Trophoblast cell (in vitro differentiated cells and primary cell): ENCODE measurements around the gene AP1S1.

Experiments
- DNase-seq, 2 donors: peaks; one replicate each; pipeline ENCODE4 v3.0.0-alpha.2; 2016
- H2AFZ ChIP-seq: 2 replicates; pipeline ENCODE4 v1.6.1; 2013; ENCODE audit warnings: low read length, moderate library complexity, mild to moderate bottlenecking; ENCODE audit not compliant: insufficient read depth, poor library complexity
- H2AK5ac ChIP-seq: 2 replicates; pipeline ENCODE4 v1.6.1; 2013; ENCODE audit warnings: mild to moderate bottlenecking, low read length
- H2BK120ac ChIP-seq: 2 replicates; pipeline ENCODE4 v1.6.1; 2013; ENCODE audit warnings: low read length, mild to moderate bottlenecking, moderate library complexity; ENCODE audit not compliant: insufficient read depth, poor library complexity
- H2BK12ac ChIP-seq: 2 replicates; pipeline ENCODE4 v1.6.1; 2013; ENCODE audit warnings: mild to moderate bottlenecking, low read length, moderate library complexity
- H2BK5ac ChIP-seq: 2 replicates; pipeline ENCODE4 v1.6.1; 2013; ENCODE audit warnings: low read length, low read depth, moderate library complexity, mild to moderate bottlenecking; ENCODE audit not compliant: poor library complexity
- H3K14ac ChIP-seq: 2 replicates; pipeline ENCODE4 v1.6.1; 2013; ENCODE audit warnings: mild to moderate bottlenecking, low read length
- H3K18ac ChIP-seq: 2 replicates; pipeline ENCODE4 v1.6.1; 2013; ENCODE audit warnings: mild to moderate bottlenecking, low read length
- H3K23ac ChIP-seq: 2 replicates; pipeline ENCODE4 v1.6.1; 2013; ENCODE audit warnings: low read length
- H3K27ac ChIP-seq: 2 replicates; pipeline ENCODE4 v1.5.1; 2013; ENCODE audit warnings: low read depth, mild to moderate bottlenecking, inconsistent platforms, low read length, moderate library complexity
- H3K27me3 ChIP-seq: 2 replicates; pipeline ENCODE4 v1.6.1; 2013; ENCODE audit warnings: inconsistent platforms, mild to moderate bottlenecking, low read length, moderate library complexity; ENCODE audit not compliant: insufficient read depth
- H3K36me3 ChIP-seq, 2 experiments: 1 replicate in 1 of 2; 2 replicates in 1 of 2; pipeline ENCODE4 v1.6.1; 2013; ENCODE audit warnings: low read length in 2 of 2, mild to moderate bottlenecking in 2 of 2, moderate library complexity in 1 of 2; ENCODE audit not compliant: insufficient read depth in 2 of 2, control insufficient read depth in 1 of 2
- H3K4ac ChIP-seq: 2 replicates; pipeline ENCODE4 v1.6.1; 2013; ENCODE audit warnings: low read depth, mild to moderate bottlenecking, low read length, moderate library complexity
- H3K4me1 ChIP-seq, 2 experiments: 1 replicate in 1 of 2; 2 replicates in 1 of 2; pipeline ENCODE4 v1.6.1; 2013; ENCODE audit warnings: low read length in 2 of 2, mild to moderate bottlenecking in 2 of 2, moderate library complexity in 1 of 2; ENCODE audit not compliant: insufficient read depth in 2 of 2, control insufficient read depth in 1 of 2
- H3K4me2 ChIP-seq: 2 replicates; pipeline ENCODE4 v1.6.1; 2013; ENCODE audit warnings: inconsistent platforms, mild to moderate bottlenecking, low read length, moderate library complexity
- H3K4me3 ChIP-seq: 2 replicates; pipeline ENCODE4 v1.5.1; 2013; ENCODE audit warnings: mild to moderate bottlenecking, low read depth, low read length, inconsistent platforms
- H3K79me1 ChIP-seq: one replicate; pipeline ENCODE4 v1.6.1; 2013; ENCODE audit warnings: low read length
- H3K79me2 ChIP-seq: 2 replicates; pipeline ENCODE4 v1.6.1; 2013; ENCODE audit warnings: low read length, mild to moderate bottlenecking; ENCODE audit not compliant: control insufficient read depth, insufficient read depth, poor library complexity
- H3K9ac ChIP-seq: 2 replicates; pipeline ENCODE4 v1.6.1; 2013; ENCODE audit warnings: mild to moderate bottlenecking, low read length
- H3K9me3 ChIP-seq: 2 replicates; pipeline ENCODE4 v1.6.1; 2013; ENCODE audit warnings: low read depth, mild to moderate bottlenecking, control low read depth, inconsistent platforms, low read length; ENCODE audit not compliant: insufficient read depth
- H4K12ac ChIP-seq: 2 replicates; pipeline ENCODE4 v1.6.1; 2013; ENCODE audit warnings: low read depth, mild to moderate bottlenecking, low read length, moderate library complexity
- H4K8ac ChIP-seq: 2 replicates; pipeline ENCODE4 v1.6.1; 2013; ENCODE audit warnings: low read depth, mild to moderate bottlenecking, low read length, moderate library complexity
- H4K91ac ChIP-seq: one replicate; pipeline ENCODE4 v1.6.1; 2013; ENCODE audit warnings: low read depth, mild to moderate bottlenecking, low read length, moderate library complexity
- WGBS: extraction: QIAGEN DNeasy Blood & Tissue Kit; methylation state at CpG from one replicate; pipeline ENCODE4 v1.1.7; 2013; ENCODE audit warnings: missing lambda C conversion rate; ENCODE audit not compliant: insufficient read length, insufficient coverage; ENCODE audit errors: extremely low coverage; 5-methylcytosine and 5-hydroxymethylcytosine counted together

The AP1S1 gene

GRCh38 chr7:101160910-101161309 is 6.6 kb downstream of the AP1S1 start:
- Histone ChIP-seq H3K14ac (no peak overlapping the region), H3K18ac (no peak overlapping the region), H3K4me3 (no peak overlapping the region), H3K27me3 (peaks cover 2% of the 10 kb centered on the region), H3K23ac (no peak overlapping the region), H3K4me2 (no peak overlapping the region), H4K91ac (peak overlapping the region; percentile 29), H2BK12ac (peak overlapping the region; percentile 20), H2AFZ (no peak overlapping the region), H3K79me1 (peaks cover 17% of the 10 kb centered on the region), H4K8ac (no peak overlapping the region), H2AK5ac (no peak overlapping the region), H3K4ac (peak overlapping the region; percentile 30), H4K12ac (no peak overlapping the region), H3K9ac (no peak overlapping the region), H3K27ac (peak overlapping the region; percentile 90), H3K79me2 (no peaks in the 10 kb centered on the region), H2BK120ac (peak overlapping the region; percentile 18), H3K4me1 (peaks cover 56 to 71% of the 10 kb centered on the region in 2 experiments), H3K9me3 (no peaks in the 10 kb centered on the region), H2BK5ac (peak overlapping the region; percentile 18), H3K36me3 (peaks cover 15 to 19% of the 10 kb centered on the region in 2 experiments)
- DNase-seq: no peak

GRCh38 chr7:101161692-101162471 is 7.6 kb downstream of the AP1S1 start:
- Histone ChIP-seq H2BK120ac (peak overlapping the region; percentile 27), H2AK5ac (no peak overlapping the region), H2AFZ (no peak overlapping the region), H3K4me3 (no peak overlapping the region), H3K4me2 (peak overlapping the region; percentile 90), H4K12ac (no peak overlapping the region), H3K23ac (no peak overlapping the region), H3K79me1 (peaks cover 14% of the 10 kb centered on the region), H3K4ac (no peak overlapping the region), H2BK5ac (peak overlapping the region; percentile 54), H3K4me1 (peaks cover 54 to 68% of the 10 kb centered on the region in 2 experiments), H3K27ac (peak overlapping the region; percentile 90), H3K79me2 (no peaks in the 10 kb centered on the region), H3K14ac (no peak overlapping the region), H3K36me3 (peaks cover 15 to 19% of the 10 kb centered on the region in 2 experiments), H3K9me3 (no peaks in the 10 kb centered on the region), H3K9ac (no peak overlapping the region), H4K91ac (peak overlapping the region; percentile 53), H3K27me3 (peaks cover 7% of the 10 kb centered on the region), H2BK12ac (peak overlapping the region; percentile 37), H4K8ac (peak overlapping the region; percentile 30), H3K18ac (peak overlapping the region; percentile 9)
- WGBS: no CpG with 5 or more reads among the region's 17 CpGs
- DNase-seq: peak; percentile 21 to 57

- peak overlapping the region; percentile 65 for H4K91ac ChIP-seq
- H3K27me3 ChIP-seq: peaks cover 9% of the 10 kb centered on the region
- H3K79me2 ChIP-seq: no peaks in the 10 kb centered on the region
- peak overlapping the region; percentile 34 for H2BK120ac ChIP-seq
- peak; percentile 57 to 70 for DNase-seq
- H3K4me3 ChIP-seq: peak overlapping the region; percentile 71
- H2AFZ ChIP-seq: peak overlapping the region; percentile 57
- H3K4ac ChIP-seq: peak overlapping the region; percentile 16
- no peak overlapping the region for H2BK12ac ChIP-seq
- peak overlapping the region; percentile 70 for H2BK5ac ChIP-seq
- H3K18ac ChIP-seq: peak overlapping the region; percentile 66
- no peak overlapping the region for H4K12ac ChIP-seq
- peaks cover 51 to 65% of the 10 kb centered on the region in 2 experiments for H3K4me1 ChIP-seq
- H2AK5ac ChIP-seq: no peak overlapping the region
- peaks cover 15 to 19% of the 10 kb centered on the region in 2 experiments for H3K36me3 ChIP-seq
- H3K9me3 ChIP-seq: no peaks in the 10 kb centered on the region
- peak overlapping the region; percentile 19 for H3K9ac ChIP-seq
- H3K14ac ChIP-seq: peak overlapping the region; percentile 76
- no peak overlapping the region for H3K23ac ChIP-seq
- peak overlapping the region; percentile 90 for H3K27ac ChIP-seq
- H4K8ac ChIP-seq: peak overlapping the region; percentile 79
- H3K4me2 ChIP-seq: peak overlapping the region; percentile 90
- peaks cover 14% of the 10 kb centered on the region for H3K79me1 ChIP-seq
- no CpG with 5 or more reads among the region's 74 CpGs for WGBS
These were observed 8.4 kb downstream of the AP1S1 start for GRCh38 chr7:101162551-101163278.

GRCh38 chr7:101163279-101164070 is 9.2 kb downstream of the AP1S1 start:
- H2BK5ac ChIP-seq: no peak overlapping the region
- H2BK12ac ChIP-seq: no peak overlapping the region
- H3K23ac ChIP-seq: no peak overlapping the region
- no peaks in the 10 kb centered on the region for H3K9me3 ChIP-seq
- H3K36me3 ChIP-seq: peaks cover 14% of the 10 kb centered on the region in 2 experiments
- H3K79me1 ChIP-seq: peaks cover 14% of the 10 kb centered on the region
- no peak overlapping the region for H3K9ac ChIP-seq
- H4K91ac ChIP-seq: peak overlapping the region; percentile 65
- H3K4me3 ChIP-seq: peak overlapping the region; percentile 65
- no peak overlapping the region for H3K18ac ChIP-seq
- peaks cover 51 to 68% of the 10 kb centered on the region in 2 experiments for H3K4me1 ChIP-seq
- no peak overlapping the region for H4K8ac ChIP-seq
- no peak overlapping the region for H2AFZ ChIP-seq
- no peak overlapping the region for H2BK120ac ChIP-seq
- H3K4ac ChIP-seq: no peak overlapping the region
- H3K79me2 ChIP-seq: no peaks in the 10 kb centered on the region
- no CpG with 5 or more reads among the region's 92 CpGs for WGBS
- H2AK5ac ChIP-seq: no peak overlapping the region
- DNase-seq: peak; percentile 22 to 41
- H4K12ac ChIP-seq: no peak overlapping the region
- H3K14ac ChIP-seq: no peak overlapping the region
- peak overlapping the region; percentile 90 for H3K27ac ChIP-seq
- peak overlapping the region; percentile 90 for H3K4me2 ChIP-seq
- H3K27me3 ChIP-seq: peaks cover 9% of the 10 kb centered on the region
